GM20000 (cell line): ENCODE measurements around the gene PAK1.

Experiments used
- DNase-seq: peaks from one replicate; pipeline ENCODE4 v3.0.0; 2012; ENCODE audit warnings: low spot score
- CTCF ChIP-seq: IDR thresholded peaks from 2 replicates; pipeline ENCODE4 v1.5.1; 2012; ENCODE audit warnings: mild to moderate bottlenecking, control low read depth; ENCODE audit errors: extremely low read depth, missing control alignments

Gene PAK1

GRCh38 chr11:77438487-77438886 is 35.4 kb downstream of the PAK1 start:
- TF ChIP-seq CTCF = no peak
- DNase-seq = no peak

- DNase-seq = no peak
- no peak for TF ChIP-seq CTCF
Observed at GRCh38 chr11:77436969-77437368, 36.9 kb downstream of the PAK1 start.

GRCh38 chr11:77436506-77436905 is 37.4 kb downstream of the PAK1 start:
- no peak for DNase-seq
- TF ChIP-seq CTCF = no peak

- TF ChIP-seq CTCF = no peak
- no peak for DNase-seq
Observed at GRCh38 chr11:77435972-77436371, 37.9 kb downstream of the PAK1 start.

- no peak for TF ChIP-seq CTCF
- no peak for DNase-seq
Observed at GRCh38 chr11:77431813-77432212, 42.1 kb downstream of the PAK1 start.

GRCh38 chr11:77428598-77428997 is 45.3 kb downstream of the PAK1 start:
- DNase-seq = no peak
- TF ChIP-seq CTCF = no peak

- no peak for DNase-seq
- TF ChIP-seq CTCF = no peak
Observed at GRCh38 chr11:77425346-77425745, 48.5 kb downstream of the PAK1 start.
